DMS153 treated with DMSO at 0.1 percent for 48 hours (cell line): ENCODE data around the gene FAM111A.
"Not testable (repeated sequence)": the region's sequence is repeated elsewhere in the genome, so short reads cannot be mapped to it uniquely, and the experiment has no call there.

Source experiments
- DNase-seq: peaks from one replicate; lab custom pipeline; 2025; ENCODE audit not compliant: unreplicated experiment; lab: John Stamatoyannopoulos, UW

Gene FAM111A

GRCh38 chr11:59142530-59143507 lies at the start of gene FAM111A:
FAM111A (plus strand) TSS chr11:59142856; CDS start chr11:59148873, 6,017 bp downstream.
- peak; percentile 75 for DNase-seq

- DNase-seq = not testable (repeated sequence)
Measured at GRCh38 chr11:59093576-59093975, 49.1 kb upstream of the FAM111A start.

- not testable (repeated sequence) for DNase-seq
Measured at GRCh38 chr11:59095225-59095624, 47.4 kb upstream of the FAM111A start.

GRCh38 chr11:59095972-59096575 lies 46.6 kb upstream of the FAM111A start:
- not testable (repeated sequence) for DNase-seq

- no peak for DNase-seq
Measured at GRCh38 chr11:59097113-59097708, 45.4 kb upstream of the FAM111A start.

GRCh38 chr11:59097938-59098337 lies 44.7 kb upstream of the FAM111A start:
- DNase-seq = not testable (repeated sequence)

GRCh38 chr11:59102259-59102765 lies 40.3 kb upstream of the FAM111A start:
- DNase-seq = no peak

- peak; percentile 96 for DNase-seq
Measured at GRCh38 chr11:59106363-59107336, 36.0 kb upstream of the FAM111A start, which contains the start of gene FAM111B. FAM111B (plus strand) TSS chr11:59107237; CDS start chr11:59109626, 2,389 bp downstream.

GRCh38 chr11:59107721-59108120 lies 34.9 kb upstream of the FAM111A start:
- DNase-seq = not testable (repeated sequence)

- DNase-seq = no peak
Measured at GRCh38 chr11:59112494-59112893, 30.2 kb upstream of the FAM111A start.

- no peak for DNase-seq
Measured at GRCh38 chr11:59114344-59114743, 28.3 kb upstream of the FAM111A start.

GRCh38 chr11:59115553-59115952 lies 27.1 kb upstream of the FAM111A start:
- no peak for DNase-seq

- DNase-seq = no peak
Measured at GRCh38 chr11:59117774-59118173, 24.9 kb upstream of the FAM111A start.

GRCh38 chr11:59119826-59120225 lies 22.8 kb upstream of the FAM111A start:
- DNase-seq = no peak

GRCh38 chr11:59135648-59136461 lies 6.8 kb upstream of the FAM111A start:
- no peak for DNase-seq

- DNase-seq = not testable (repeated sequence)
Measured at GRCh38 chr11:59136551-59136950, 6.1 kb upstream of the FAM111A start.

- no peak for DNase-seq
Measured at GRCh38 chr11:59137190-59137589, 5.5 kb upstream of the FAM111A start.

- DNase-seq = no peak
Measured at GRCh38 chr11:59138643-59139042, 4.0 kb upstream of the FAM111A start.

- no peak for DNase-seq
Measured at GRCh38 chr11:59141191-59141590, 1.5 kb upstream of the FAM111A start.
